ENCODE results near the gene TSEN2.

DNA sequence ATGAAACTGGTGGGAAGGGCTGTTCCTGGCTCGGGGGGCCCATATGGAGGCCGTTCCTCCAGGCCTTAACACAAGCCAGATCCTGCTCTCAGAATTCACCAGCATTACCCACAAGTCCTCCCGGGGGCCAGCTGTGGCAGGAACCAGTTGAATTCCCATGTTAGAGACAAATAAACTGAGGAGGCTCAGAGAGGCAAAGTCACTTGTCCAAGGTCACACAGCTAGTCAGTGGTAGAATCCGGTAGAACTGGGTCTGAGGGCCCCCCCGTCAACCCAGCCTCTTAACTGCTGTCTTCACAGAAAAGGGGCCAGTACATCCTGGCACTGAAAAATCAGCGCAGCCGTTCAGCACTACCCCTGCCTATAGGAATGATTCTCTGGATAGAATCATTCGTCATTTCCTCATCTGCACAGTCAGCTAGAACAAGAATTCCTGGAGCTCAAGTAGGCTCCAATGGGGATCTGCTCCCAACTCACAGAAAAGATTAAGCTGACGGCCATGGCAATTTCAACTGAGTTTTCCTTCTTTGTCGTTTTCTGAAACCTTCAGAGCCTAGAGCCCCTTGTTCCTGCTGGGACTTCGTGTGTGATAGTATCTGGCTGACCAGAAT lies 12.2 kb upstream of the TSEN2 start:
- no peak for TF ChIP-seq HCFC1 (IDR thresholded peaks at IDR 0.05; ENCODE audit: low read depth, low read length)
- TF ChIP-seq ZNF350 (CRISPR knock-in tag; IDR thresholded peaks at IDR 0.05; ENCODE audit: borderline replicate concordance, low read depth): no peak
